Globus pallidus (tissue), 1 donor: ENCODE results near the gene SIPA1L3.

Experiments
- DNase-seq: peaks from one replicate; pipeline ENCODE4 v3.0.0-alpha.2; 2015; ENCODE audit warnings: low spot score

Gene SIPA1L3

GRCh38 chr19:38111898-38112297 is 204.9 kb downstream of the SIPA1L3 start:
- DNase-seq, result no peak

GRCh38 chr19:38114651-38115050 is 207.6 kb downstream of the SIPA1L3 start:
- DNase-seq, result no peak

GRCh38 chr19:38115271-38115802 is 208.3 kb downstream of the SIPA1L3 start:
- DNase-seq, result no peak

GRCh38 chr19:38118176-38118575 is 211.2 kb downstream of the SIPA1L3 start:
- DNase-seq, result no peak

GRCh38 chr19:38120471-38121025 is 213.5 kb downstream of the SIPA1L3 start:
- DNase-seq, result no peak

- no peak for DNase-seq
Observed at GRCh38 chr19:38122402-38123093, 215.5 kb downstream of the SIPA1L3 start.

- no peak for DNase-seq
Observed at GRCh38 chr19:38125238-38125637, 218.2 kb downstream of the SIPA1L3 start.

- no peak for DNase-seq
Observed at GRCh38 chr19:38130399-38130798, 223.4 kb downstream of the SIPA1L3 start.

- no peak for DNase-seq
Observed at GRCh38 chr19:38132781-38133180, 225.8 kb downstream of the SIPA1L3 start.

GRCh38 chr19:38133319-38133718 is 226.3 kb downstream of the SIPA1L3 start:
- no peak for DNase-seq

GRCh38 chr19:38134540-38135149 is 227.6 kb downstream of the SIPA1L3 start:
- DNase-seq, result no peak

GRCh38 chr19:38135150-38135998 is 228.4 kb downstream of the SIPA1L3 start:
- DNase-seq, result no peak

GRCh38 chr19:38139122-38139521 is 232.1 kb downstream of the SIPA1L3 start:
- DNase-seq, result no peak

GRCh38 chr19:38141108-38141507 is 234.1 kb downstream of the SIPA1L3 start:
- no peak for DNase-seq

GRCh38 chr19:38142176-38143035 is 235.4 kb downstream of the SIPA1L3 start:
- DNase-seq, result peak; percentile 77

GRCh38 chr19:38143847-38144246 is 236.8 kb downstream of the SIPA1L3 start:
- no peak for DNase-seq

- DNase-seq, result no peak
Observed at GRCh38 chr19:38144667-38145066, 237.7 kb downstream of the SIPA1L3 start.

GRCh38 chr19:38145623-38146022 is 238.6 kb downstream of the SIPA1L3 start:
- peak; percentile 42 for DNase-seq

GRCh38 chr19:38148337-38148736 is 241.3 kb downstream of the SIPA1L3 start:
- no peak for DNase-seq

GRCh38 chr19:38149661-38150061 is 242.7 kb downstream of the SIPA1L3 start:
- no peak for DNase-seq

- no peak for DNase-seq
Observed at GRCh38 chr19:38151242-38151641, 244.2 kb downstream of the SIPA1L3 start.
